AG08395 (cell line): ENCODE measurements around the gene AHNAK2.

Experiments used
- DNase-seq: peaks from one replicate; pipeline ENCODE4 v3.0.0; 2012; ENCODE audit warnings: mixed read lengths, low spot score

The AHNAK2 gene

DNA sequence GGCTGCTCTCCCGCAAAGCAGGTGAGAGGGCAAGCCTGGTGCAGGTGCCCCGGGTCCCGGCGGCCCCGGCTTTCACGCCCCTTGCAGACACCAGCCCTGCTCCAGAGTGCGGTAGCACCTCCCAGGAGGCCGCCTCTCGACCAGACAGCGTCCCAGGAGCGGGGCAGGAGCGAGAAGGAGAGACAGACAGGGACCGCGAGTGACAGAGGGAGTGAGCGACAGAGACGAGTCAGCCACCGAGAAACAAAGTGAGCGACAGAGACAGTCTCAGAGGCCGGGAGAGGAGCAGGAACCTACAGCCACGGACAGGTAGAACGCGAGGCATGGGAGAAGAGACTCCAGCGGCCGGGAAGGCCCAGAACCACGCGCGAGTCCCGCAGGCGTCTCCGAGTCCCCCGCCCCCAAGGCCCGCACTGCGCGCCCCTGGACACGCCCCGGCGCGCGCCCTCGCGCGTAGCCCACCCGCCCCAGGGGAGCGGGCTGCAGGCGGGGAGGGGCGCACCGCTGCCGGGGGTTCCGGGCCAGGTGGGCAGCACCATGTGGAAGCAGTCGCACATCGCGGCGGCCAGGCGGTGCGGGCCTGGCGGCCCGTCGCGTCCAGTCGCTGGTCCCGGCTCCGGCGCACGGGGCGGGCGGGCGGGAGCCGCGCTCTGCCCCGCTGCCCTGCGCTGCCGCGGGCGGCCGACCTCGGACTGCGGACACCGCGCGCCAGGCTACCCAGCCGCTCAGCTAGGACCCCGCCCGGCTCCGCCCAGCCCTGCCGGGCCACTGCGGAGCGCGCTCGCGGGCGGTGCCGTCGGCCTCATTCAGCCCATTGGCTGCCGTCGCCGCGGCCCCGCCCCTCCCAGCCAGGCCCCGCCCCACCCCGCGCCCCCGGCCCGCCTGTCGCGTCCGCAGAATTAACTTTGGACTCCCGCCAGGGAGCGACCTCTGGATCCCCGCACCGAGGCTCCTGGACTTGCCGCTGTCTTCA, at the start of gene AHNAK2:
AHNAK2 (minus strand) TSS at position 694 of the 973 bp plus-strand sequence; CDS start at position 557, 137 bp downstream.
- DNase-seq, result peak; percentile 79

DNA sequence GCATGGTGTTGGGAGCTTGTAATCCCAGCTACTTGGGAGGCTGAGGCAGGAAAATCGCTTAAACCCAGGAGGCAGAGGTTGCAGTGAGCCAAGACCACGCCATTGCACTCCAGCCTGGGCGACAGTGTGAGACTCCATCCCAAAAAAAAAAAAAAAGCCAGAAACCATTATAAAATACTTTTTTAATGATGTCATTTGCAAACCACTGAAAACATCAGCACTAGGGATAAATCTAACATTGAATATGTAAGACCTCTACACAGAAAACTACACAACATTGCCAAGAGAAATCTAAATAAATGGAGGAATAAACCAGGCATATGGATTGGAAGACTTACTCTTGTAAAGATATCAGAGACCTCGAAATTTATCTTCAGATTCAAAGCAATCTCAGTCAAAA, 49.5 kb upstream of the AHNAK2 start:
- DNase-seq, result peak; percentile 30

DNA sequence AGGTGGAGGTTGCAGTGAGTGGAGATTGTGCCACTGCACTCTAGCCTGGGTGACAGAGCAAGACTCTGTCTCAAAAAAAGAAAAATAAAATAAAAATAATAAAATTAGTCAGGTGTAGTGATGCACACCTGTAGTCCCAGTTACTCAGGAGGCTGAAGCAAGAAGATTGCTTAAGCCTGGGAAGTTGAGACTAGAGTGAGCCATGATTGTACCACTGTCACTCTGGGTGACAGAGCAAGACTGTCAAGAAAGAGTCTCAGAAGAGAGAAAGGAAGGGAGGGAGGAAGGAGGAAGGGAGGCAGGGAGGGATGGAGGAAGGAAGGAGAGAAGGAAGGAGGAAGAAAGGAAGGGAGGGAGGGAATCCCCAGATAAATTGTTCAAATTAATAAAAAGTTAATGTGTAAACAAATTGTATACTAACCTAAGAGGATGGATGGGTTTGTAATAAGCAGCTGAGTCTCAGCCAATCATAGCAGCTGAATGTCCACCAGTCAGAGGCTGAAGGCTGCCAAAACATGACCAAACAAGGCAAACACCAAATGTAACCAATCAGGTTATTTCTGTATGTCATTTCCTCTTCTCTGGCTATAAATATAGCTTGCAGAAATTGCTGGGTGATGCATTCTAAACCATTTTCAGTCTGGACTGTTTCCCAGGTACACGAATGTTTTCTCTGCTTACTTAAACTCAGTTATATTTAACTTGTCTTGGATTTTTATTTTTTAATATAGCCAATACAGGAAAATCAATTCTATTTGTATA, 48.8 kb upstream of the AHNAK2 start:
- peak; percentile 37 for DNase-seq

DNA sequence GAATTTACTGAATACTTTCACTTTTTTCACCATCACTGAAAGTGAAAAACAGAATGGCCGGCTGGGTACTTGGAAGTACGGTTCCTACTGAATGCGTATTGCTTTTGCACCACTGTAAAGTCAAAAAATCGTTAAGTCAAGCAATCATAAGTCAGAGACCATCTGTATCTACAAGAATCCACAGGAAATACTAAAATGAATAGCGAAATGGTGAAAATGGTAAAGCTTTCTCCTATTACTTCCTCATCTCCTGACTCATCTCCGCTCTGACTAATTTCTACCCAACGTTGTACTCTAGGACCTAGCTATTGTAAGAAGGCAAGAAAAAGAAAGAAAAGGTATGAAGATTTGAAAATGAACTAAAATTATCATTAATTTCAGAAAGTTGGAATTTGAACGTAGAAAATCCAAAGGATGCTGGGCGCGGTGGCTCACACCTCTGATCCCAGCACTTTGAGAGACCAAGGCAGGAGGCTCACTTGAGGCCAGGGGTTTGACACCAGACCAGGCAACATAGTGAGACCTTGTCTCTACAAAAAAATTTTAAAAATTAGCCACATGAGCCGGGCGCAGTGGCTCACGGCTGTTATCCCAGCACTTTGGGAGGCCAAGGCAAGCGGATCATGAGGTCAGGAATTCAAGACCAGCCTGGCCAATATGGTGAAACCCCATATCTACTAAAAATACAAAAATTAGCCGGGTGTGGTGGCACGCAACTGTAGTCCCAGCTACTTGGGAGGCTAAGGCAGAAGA, 48.0 kb upstream of the AHNAK2 start:
- no peak for DNase-seq

DNA sequence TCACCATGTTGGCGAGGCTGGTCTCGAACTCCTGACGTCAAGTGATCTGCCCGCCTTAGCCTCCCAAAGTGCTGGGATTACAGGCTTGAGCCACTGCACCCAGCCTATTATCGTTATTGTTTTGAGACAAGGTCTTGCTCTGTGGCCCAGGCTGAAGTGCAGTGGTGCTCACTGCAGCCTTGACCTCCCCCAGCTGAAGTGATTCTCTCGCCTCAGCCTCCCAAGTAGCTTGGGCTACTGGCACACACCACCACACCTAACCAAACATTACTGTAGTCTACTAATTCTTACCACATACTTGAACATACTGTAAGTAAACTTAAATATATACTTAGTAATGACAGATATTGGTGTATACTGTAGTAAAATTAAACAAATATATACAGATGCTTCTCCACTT, 47.3 kb upstream of the AHNAK2 start:
- DNase-seq, result no peak

DNA sequence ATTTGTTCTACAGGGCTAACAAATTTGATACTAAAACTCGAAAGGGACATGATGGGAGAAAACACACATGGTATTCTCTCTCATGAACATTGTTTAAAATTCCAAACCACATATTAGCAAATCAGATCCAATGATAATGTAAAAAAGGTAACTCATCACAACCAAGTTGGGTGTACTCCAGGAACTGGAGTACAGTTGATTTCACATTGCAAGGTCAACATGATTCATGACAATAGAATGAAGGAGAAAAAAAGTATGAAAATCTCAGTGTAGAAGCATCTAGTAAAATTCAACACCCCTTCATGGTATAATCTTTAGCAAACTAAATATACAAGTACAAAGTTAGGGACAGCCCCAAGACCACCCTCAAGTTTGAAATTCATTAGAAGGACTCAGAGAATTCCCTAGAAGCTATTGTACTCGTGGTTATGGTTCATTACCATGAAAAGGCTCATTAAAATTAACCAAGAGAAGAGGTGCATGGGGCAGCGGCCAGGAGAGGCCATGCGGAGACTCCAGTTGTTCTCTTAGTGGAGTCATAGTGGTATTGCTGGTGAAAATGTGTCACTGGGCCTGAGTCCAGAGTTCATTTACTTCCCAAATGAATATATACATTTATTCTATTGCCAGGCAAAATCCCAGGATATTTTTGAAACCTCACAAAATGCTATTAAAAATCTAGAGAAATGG, 45.8 kb upstream of the AHNAK2 start:
- DNase-seq, result peak; percentile 15

DNA sequence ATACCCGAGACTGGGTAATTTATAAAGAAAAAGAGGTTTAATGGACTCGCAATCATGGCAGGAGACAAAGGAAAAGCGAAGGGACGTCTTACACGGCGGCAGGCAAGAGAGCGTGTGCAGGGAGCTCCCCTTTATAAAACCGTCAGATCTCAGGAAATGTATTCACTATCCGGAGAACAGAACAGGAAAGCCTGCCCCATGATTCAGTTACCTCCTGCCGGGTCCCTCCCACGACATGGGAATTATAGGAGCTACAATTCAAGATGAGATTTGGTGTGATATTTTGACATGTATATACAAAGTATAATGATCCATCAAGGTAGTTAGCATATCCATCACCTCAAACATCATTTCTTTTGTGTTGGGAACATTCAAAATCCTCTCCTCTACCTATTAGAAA, 45.0 kb upstream of the AHNAK2 start:
- DNase-seq, result no peak

DNA sequence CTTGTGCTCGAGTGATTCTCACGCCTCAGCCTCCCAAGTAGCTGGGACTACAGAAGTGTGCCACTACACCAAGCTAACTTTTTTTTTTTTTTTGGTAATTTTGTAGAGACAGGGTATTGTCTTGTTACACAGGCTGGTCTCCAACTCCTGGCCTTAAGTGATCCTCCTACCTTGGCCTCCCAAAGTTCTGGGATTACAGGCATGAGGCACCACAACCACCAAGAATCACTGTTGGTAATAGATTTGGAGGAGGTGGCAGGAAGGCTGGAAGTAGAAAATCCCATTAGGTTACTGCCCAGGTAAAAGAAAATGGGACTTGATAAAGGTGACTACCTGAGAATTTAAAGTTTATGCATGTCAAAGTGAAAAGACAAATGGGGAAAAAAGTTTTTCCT, 44.1 kb upstream of the AHNAK2 start:
- no peak for DNase-seq

DNA sequence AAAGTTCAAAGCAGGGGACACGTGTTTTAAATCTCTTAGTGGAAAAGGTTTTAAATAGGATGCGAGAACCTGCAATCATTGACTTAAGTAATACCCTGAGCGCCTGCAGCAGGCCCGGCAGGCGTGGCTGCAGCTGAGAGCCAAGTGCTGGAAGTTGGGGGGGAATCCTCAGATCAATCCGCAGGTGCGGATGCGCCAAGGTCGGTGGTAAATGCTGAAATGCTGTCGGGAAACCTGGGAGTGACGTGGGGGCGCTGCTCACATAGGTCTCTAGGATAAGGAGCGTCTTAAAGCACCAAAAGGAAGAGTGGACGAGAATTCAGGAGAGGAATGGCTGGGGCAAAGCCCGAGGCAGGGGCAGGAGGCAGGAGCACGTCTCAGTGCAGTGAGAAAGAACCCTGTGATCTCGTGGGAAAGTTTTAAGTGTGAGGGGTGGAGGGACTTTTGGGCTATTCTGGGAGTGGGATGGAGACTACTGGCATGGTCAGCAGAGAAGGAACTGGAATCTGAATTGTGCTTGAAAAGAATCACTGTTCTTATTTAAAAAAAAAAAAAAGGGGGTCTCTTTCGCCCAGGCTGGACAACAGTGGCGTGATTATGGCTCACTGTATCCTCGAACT, 43.6 kb upstream of the AHNAK2 start:
- no peak for DNase-seq

DNA sequence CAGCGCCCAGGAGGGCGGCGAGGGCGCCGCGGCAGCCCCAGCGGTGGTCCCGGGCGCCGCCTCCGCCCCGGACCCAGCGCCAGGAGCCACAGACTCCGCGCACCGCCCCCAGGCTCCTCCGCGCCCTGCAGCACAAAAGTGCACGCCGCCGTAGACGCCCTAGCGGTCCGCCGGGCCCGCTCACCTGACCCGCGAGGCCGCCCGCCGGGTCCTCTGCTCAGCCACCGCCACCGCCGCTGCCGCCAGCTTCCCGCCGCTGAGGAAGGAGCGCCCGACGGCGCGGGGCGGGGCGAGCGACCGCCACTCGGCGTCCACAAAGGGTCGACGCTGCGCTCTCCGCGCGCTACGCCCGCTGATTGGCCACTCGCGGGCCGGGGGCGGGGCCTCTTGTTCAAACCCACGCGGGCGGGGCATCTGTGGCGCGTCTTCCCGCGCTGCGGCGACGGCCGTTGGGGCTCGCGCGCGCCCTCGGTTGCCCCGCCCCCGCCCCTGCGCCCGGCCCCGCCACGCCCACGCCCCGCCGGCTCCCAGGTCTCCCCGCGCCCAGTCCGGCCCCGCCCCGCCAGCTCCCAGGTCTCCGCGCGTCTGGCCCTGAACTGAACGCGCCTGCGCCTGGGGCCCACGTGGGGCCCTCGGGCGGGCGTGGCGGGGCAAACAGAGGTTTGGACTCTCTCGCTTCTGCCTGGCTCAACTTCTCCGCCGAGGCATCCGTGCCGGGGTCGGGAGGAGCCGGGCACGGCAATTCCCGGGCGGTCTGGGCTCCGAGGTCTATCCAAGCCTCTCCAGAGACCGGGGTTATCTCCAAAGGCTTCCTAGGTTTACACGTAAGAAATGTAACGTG, 42.9 kb upstream of the AHNAK2 start, which contains the start of gene CDCA4:
CDCA4 (minus strand) TSS at position 269 of the 841 bp plus-strand sequence. CDS start 9,154 bp downstream, outside the sequence.
- peak; percentile 100 for DNase-seq

DNA sequence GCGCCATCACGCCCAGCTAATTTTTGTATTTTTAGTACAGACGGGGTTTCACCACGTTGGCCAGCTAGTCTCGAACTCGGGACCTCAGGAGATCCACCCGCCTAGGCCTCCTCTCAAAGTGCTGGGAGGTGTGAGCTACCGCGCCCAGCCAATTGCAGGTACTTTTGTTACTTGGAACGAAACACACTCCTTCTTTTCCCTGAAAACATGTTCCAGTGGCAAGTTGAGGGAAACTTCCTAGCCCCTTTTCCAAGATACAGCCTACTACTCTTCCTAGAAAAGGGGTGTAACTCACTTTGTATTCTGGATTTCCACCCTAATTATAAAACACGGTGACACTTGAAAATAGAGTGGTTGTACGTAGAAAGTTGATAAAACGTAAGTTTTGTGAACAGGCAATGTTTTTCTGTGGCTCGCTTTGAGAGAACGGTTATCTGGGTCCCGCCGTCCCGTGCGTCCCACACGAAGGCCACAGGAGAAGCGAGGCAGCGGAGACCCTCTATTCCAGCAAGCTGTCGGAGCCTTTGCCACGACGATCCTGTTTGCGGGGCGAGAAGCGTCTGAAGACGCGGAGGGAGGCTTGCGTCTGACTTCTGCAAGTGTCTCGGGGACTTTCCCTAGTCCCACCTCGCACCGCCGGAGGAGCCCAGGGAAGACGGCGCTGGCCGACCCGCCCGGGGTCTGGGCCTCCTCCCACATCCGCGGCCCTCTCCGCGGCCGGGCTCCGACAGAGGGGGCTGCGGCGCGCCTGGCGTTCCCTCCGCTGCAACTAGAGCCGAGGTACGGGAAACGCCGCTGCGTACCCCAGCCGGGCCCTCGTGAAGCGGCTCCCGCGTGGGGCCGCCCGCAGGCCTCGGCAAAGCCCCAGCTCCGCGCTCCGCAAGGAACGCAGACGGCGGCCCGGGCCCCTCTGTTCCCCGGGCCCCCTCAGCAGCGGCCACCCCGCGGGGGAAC, 42.0 kb upstream of the AHNAK2 start:
- DNase-seq, result peak; percentile 20

DNA sequence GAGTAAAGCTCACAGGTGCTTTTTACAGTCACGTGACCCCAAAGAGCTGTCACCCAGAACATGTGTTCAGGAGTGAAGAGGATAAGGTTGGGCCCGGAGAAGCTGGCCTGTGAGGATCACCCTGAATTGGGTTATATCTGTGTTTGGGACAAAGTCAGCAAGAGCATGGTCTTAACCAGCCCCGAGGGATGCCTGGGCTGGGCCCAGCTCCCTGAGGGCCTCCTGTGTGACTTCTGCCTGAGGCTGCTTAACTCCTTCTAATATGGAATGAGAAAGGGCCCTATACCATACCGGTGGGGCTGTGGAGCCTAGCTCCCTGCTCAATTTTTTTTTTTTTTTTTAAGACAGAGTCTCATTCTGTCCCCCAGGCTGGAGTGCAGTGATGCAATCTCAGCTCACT, 40.2 kb upstream of the AHNAK2 start:
- no peak for DNase-seq

DNA sequence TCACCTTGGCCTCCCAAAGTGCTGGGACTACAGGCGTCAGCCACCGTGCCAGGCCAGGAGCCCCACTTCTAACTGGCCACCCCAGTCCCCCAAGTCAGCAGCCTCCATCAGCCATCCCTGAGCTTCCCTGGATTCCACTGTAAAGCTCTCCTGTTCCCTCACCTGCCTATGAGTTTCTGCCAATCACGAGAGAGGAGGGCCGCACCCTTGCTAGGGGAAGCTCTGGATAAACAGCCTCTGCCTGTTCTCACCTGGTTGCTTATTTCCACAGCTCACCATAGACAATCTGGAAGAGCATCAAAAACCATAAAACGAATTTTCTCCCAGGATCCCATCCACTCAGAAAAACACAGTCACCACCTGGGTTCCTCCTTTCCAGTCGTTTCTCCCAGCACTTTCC, 37.7 kb upstream of the AHNAK2 start:
- DNase-seq, result no peak

DNA sequence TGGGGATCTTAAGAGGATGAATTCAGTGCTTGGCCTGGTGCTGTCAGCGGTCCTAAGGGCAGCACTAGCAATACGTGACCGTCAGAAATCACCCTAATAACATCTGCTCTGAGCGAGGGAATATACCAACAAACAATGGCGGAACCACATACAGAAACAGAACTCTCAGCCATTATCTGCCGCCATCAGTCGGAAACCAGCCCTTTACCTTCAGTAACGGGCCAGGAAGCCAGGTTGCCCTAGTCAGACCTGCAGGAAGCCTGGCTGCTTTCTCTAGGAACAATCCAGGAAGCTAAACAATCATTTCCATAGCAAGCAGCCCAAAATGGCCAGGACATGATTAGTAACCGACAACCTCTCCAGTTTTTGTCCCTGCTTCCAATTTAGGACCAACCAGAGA, 37.1 kb upstream of the AHNAK2 start:
- no peak for DNase-seq

DNA sequence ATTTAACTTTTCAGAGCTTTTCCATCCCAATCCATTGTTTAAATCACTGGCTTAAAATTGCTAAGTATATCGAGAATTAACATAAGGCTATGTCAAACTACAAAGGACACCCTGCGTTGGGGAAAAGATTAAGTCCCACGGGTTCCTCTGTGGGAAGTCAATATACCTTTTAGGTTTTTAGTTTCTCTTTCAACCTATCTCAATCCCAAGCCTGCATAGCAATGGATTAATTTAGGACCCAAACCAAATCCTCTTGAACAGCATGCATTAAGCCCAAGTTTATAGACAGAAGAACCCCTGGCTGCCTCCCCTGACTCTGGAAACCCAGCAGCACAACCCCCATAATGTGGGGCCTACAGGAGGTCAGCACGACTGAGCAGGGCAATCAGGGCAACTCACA, 36.5 kb upstream of the AHNAK2 start:
- no peak for DNase-seq

DNA sequence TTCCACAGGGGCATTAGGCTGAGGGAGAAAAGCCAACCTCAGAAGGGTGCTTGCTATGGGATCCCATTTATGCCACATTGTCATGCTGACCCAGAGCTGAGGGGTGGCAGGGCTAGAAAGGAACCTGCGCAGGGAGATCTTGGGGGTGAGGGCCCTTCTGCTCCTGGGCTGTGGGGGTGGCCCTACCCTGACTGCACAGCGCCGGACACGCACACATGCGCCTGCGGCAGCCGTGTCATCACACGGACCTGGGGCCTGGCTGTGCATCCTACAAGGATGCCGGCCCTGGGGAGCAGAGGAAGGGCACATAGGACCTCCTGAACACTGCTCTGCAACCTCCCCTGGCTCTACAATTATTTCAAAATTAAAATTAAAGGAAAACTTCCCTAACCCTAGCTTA, 35.9 kb upstream of the AHNAK2 start:
- DNase-seq, result no peak

DNA sequence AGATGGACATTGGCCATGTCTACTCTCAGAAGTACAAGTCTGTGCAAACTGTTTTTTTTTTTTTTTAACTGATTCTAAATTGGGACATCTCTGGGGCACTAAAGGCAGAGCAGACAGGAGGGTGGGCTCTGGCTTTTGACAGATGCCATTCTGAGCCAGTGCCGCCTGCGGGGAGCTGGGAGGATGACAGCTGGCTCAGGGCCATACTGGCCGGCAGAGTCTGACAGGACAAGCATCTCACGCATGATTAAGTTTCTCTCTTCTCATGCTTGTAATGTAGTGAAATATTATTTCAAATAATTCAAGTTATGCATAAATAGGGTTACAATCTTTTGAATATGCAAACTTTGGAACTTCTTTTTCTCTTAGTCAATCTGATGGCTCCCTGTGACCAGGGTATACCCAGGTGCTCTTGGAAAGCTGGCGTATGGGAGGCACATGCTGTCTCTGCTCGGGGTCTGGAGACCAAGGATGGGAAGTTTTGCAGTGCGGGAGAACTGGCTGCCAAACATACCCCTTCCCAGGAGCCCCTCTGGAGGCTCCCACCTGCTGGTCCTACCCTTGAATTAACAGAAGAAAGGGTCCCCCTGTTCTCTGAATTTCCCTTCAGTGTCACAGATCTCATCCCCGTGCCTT, 35.1 kb upstream of the AHNAK2 start:
- DNase-seq, result peak; percentile 31

DNA sequence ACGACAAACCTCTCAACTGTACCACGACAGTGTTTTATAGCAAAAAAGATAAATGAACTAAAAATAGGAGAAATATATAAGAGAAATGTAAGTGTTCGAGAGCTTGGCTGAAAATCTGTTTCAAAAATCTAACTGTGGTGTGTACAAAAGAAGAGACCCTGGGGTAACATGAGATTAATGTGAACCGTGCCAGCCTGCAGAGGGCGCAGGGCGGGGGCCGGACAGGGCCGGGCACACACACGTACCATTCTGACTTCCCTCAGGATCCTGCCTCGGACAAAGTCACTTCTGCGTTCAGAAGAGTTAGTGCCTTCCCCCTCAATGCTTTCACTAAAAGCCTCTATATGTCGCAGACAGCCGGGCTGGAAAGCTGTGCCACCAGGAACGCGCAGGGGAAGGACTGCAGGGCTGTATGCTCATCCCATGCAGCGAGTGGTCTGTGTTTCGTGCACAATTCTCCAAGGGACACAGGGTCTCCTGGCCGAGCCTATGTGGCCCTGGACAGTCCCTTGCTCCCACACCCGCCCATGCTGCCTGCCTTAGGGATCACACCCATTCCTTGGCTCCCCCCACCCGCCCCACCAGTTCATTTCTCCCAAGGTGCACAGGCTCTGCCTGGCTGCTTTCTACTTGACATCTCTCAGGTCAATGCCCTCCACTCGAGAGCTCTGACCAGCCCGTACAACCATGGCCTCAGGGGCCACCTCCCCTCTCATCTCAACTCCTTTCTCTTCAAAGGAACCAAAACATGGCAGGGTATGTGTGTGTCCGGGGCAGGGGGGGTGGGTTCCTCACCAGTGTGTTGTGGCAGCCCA, 34.2 kb upstream of the AHNAK2 start:
- DNase-seq, result no peak
